ENCODE measurements around the gene PPP2R2B. TPM values are rescaled to one million over a fixed set of nuclear protein-coding genes. Genes with fewer than 3 reads are reported as not detected.

The PPP2R2B gene
- total RNA-seq, 1 donor from 2014 or later: 1.2 TPM

- Histone ChIP-seq H3K4me3 (no peak overlapping the region), H3K9me3 (no peaks in the 10 kb centered on the region), H3K4me1 (no peaks in the 10 kb centered on the region), H3K27me3 (no peaks in the 10 kb centered on the region), H3K36me3 (no peaks in the 10 kb centered on the region), H3K27ac (no peak overlapping the region)
- intact Hi-C loops (cut with DNase I): no loop called here
- DNase-seq (no peak), ATAC-seq (no peak)
- no peak for TF ChIP-seq CTCF (IDR thresholded peaks at IDR 0.05)
These were observed 187.6 kb downstream of the PPP2R2B start for GRCh38 chr5:146690880-146691355.

- no peak for DNase-seq
- Histone ChIP-seq H3K4me1 (no peaks in the 10 kb centered on the region), H3K4me3 (no peak overlapping the region), H3K36me3 (no peaks in the 10 kb centered on the region), H3K27me3 (no peaks in the 10 kb centered on the region), H3K9me3 (no peaks in the 10 kb centered on the region), H3K27ac (no peak overlapping the region)
- no peak for ATAC-seq
- TF ChIP-seq CTCF (IDR thresholded peaks at IDR 0.05): no peak
- intact Hi-C loops (cut with DNase I): no loop called here
These were observed 190.9 kb downstream of the PPP2R2B start for GRCh38 chr5:146687630-146688029.

- DNase-seq (no peak), ATAC-seq (no peak)
- Histone ChIP-seq H3K27me3 (no peaks in the 10 kb centered on the region), H3K36me3 (no peaks in the 10 kb centered on the region), H3K4me1 (no peaks in the 10 kb centered on the region), H3K4me3 (no peak overlapping the region), H3K9me3 (no peaks in the 10 kb centered on the region), H3K27ac (no peak overlapping the region)
- intact Hi-C loops (cut with DNase I): no loop called here
- TF ChIP-seq CTCF (IDR thresholded peaks at IDR 0.05): no peak
These were observed 194.7 kb downstream of the PPP2R2B start for GRCh38 chr5:146683861-146684260.

GRCh38 chr5:146682899-146683532, 195.5 kb downstream of the PPP2R2B start:
- intact Hi-C loops (cut with DNase I): no loop called here
- no peak overlapping the region for H3K4me3 ChIP-seq
- no peak for TF ChIP-seq CTCF (IDR thresholded peaks at IDR 0.05)
- no peaks in the 10 kb centered on the region for H3K36me3 ChIP-seq
- no peaks in the 10 kb centered on the region for H3K9me3 ChIP-seq
- no peaks in the 10 kb centered on the region for H3K27me3 ChIP-seq
- ATAC-seq: no peak
- DNase-seq: no peak
- no peak overlapping the region for H3K27ac ChIP-seq
- no peaks in the 10 kb centered on the region for H3K4me1 ChIP-seq

- Histone ChIP-seq H3K27ac (no peak overlapping the region), H3K4me1 (no peaks in the 10 kb centered on the region), H3K36me3 (no peaks in the 10 kb centered on the region), H3K27me3 (no peaks in the 10 kb centered on the region), H3K4me3 (no peak overlapping the region), H3K9me3 (no peaks in the 10 kb centered on the region)
- ATAC-seq: no peak
- intact Hi-C loops (cut with DNase I): no loop called here
- DNase-seq: no peak
- TF ChIP-seq CTCF (IDR thresholded peaks at IDR 0.05): no peak
These were observed 196.9 kb downstream of the PPP2R2B start for GRCh38 chr5:146681585-146682105.

Data from upper lobe of right lung (tissue), 1 donor.